ENCODE measurements around the gene BMP7. TPM values are rescaled to one million over a fixed set of nuclear protein-coding genes. Genes with fewer than 3 reads are reported as not detected.

Gene BMP7
- total RNA-seq, 1 experiment from 2014 or later, result 7.5 TPM

GRCh38 chr20:57188576-57189079, 77.8 kb downstream of the BMP7 start:
- Histone ChIP-seq H3K9me3 (ENCODE audit: low read depth, low read length, poor library complexity, severe bottlenecking) (no peaks in the 10 kb centered on the region), H3K27ac (ENCODE audit: low read depth, low read length, poor library complexity, severe bottlenecking) (no peak overlapping the region), H3K4me3 (ENCODE audit: low read depth, low read length, poor library complexity, severe bottlenecking) (no peak overlapping the region), H3K4me1 (ENCODE audit: insufficient read depth, low read length, poor library complexity, severe bottlenecking) (no peaks in the 10 kb centered on the region), H3K36me3 (ENCODE audit: insufficient read depth, low read length, poor library complexity, severe bottlenecking) (no peaks in the 10 kb centered on the region), H3K27me3 (replicated peaks; ENCODE audit: insufficient read depth, low read depth, low read length, poor library complexity) (no peaks in the 10 kb centered on the region)
- ChIA-PET CTCF (no interaction called here), POLR2A (ENCODE audit: low non-redundant PET) (interaction anchor here (0.7 kb wide), 1 partner anchor 14 kb away, joined by 12 read pairs; no protein-coding TSS in a partner anchor)
- BruUV-seq (replicated peaks), result no TSS peak
- TF ChIP-seq EZH2 (IDR thresholded peaks at IDR 0.05; ENCODE audit: borderline replicate concordance, low read depth, low read length, poor library complexity, severe bottlenecking) (no peak), CTCF (conservative IDR thresholded peaks at IDR 0.05; ENCODE audit: low read depth, low read length) (no peak)
- no peak for DNase-seq (ENCODE audit: low spot score)
- intact Hi-C loops (cut with micrococcal nuclease; ENCODE audit: unreplicated experiment), result no loop called here

DNA sequence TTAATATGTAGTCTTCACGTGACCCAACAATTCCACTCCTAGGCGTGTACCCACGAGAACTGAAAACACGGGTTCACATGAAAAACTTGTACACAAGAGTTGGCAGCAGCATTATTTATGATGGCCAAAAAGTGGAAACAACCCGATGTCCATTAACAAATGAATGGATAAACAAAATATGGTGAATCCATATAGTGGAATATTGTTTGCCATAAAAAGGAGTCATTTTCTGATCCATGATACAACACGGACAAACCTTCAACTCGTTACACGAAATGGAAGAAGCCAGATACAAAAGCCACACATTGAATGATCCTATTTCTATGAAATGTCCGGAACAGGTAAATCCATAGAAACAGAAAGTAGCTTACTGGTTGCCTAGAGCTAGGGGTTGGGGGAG, 78.4 kb downstream of the BMP7 start:
- no peaks in the 10 kb centered on the region for H3K36me3 ChIP-seq (ENCODE audit: insufficient read depth, low read length, poor library complexity, severe bottlenecking)
- H3K4me1 ChIP-seq (ENCODE audit: insufficient read depth, low read length, poor library complexity, severe bottlenecking), result no peaks in the 10 kb centered on the region
- H3K9me3 ChIP-seq (ENCODE audit: low read depth, low read length, poor library complexity, severe bottlenecking), result no peaks in the 10 kb centered on the region
- POLR2A ChIA-PET (ENCODE audit: low non-redundant PET), result interaction anchor here (0.7 kb wide), 1 partner anchor 14 kb away, joined by 12 read pairs; no protein-coding TSS in a partner anchor
- H3K27me3 ChIP-seq (replicated peaks; ENCODE audit: insufficient read depth, low read depth, low read length, poor library complexity), result no peaks in the 10 kb centered on the region
- H3K27ac ChIP-seq (ENCODE audit: low read depth, low read length, poor library complexity, severe bottlenecking), result no peak overlapping the region
- TF ChIP-seq EZH2 (IDR thresholded peaks at IDR 0.05; ENCODE audit: borderline replicate concordance, low read depth, low read length, poor library complexity, severe bottlenecking), result no peak
- no peak for TF ChIP-seq CTCF (conservative IDR thresholded peaks at IDR 0.05; ENCODE audit: low read depth, low read length)
- CTCF ChIA-PET, result no interaction called here
- no peak overlapping the region for H3K4me3 ChIP-seq (ENCODE audit: low read depth, low read length, poor library complexity, severe bottlenecking)
- no peak for DNase-seq (ENCODE audit: low spot score)
- intact Hi-C loops (cut with micrococcal nuclease; ENCODE audit: unreplicated experiment), result no loop called here
- no TSS peak for BruUV-seq (replicated peaks)

DNA sequence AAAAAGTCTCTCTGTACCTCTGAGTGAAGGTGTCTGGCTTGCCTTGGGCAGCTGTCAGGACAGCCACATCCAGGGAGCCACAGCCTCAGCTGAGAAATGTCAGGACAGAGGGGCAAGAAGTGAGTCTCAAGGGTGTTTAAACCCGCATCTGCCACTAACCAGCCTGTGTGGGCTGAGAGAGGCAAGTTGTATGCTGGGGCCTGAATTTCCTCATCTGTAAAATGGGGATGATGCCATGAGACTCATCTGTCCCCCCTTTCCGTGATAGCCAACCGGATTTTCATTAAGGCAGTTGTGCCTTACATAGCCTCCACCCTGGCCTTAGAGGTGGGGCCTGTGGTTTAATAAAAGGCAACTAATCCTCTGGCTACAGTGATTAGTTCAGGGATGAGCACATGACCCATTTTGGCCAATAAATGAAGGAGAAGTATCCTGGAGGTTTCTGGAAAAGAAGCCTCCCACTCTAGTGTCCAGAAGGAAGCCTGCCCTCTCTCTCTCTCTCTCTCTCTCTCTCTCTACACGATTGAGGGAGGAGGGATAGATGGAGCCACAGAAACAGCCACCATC, 79.3 kb downstream of the BMP7 start:
- intact Hi-C loops (cut with micrococcal nuclease; ENCODE audit: unreplicated experiment), result no loop called here
- Histone ChIP-seq H3K9me3 (ENCODE audit: low read depth, low read length, poor library complexity, severe bottlenecking) (no peaks in the 10 kb centered on the region), H3K36me3 (ENCODE audit: insufficient read depth, low read length, poor library complexity, severe bottlenecking) (no peaks in the 10 kb centered on the region), H3K4me3 (ENCODE audit: low read depth, low read length, poor library complexity, severe bottlenecking) (no peak overlapping the region), H3K4me1 (ENCODE audit: insufficient read depth, low read length, poor library complexity, severe bottlenecking) (no peaks in the 10 kb centered on the region), H3K27ac (ENCODE audit: low read depth, low read length, poor library complexity, severe bottlenecking) (no peak overlapping the region), H3K27me3 (replicated peaks; ENCODE audit: insufficient read depth, low read depth, low read length, poor library complexity) (no peaks in the 10 kb centered on the region)
- no peak for DNase-seq (ENCODE audit: low spot score)
- BruUV-seq (replicated peaks), result no TSS peak
- ChIA-PET CTCF (no interaction called here), POLR2A (ENCODE audit: low non-redundant PET) (no interaction called here)
- TF ChIP-seq CTCF (conservative IDR thresholded peaks at IDR 0.05; ENCODE audit: low read depth, low read length), result no peak

Measured in A673 (cell line).